ENCODE results near the gene PAPSS1. TPM values are rescaled to one million over a fixed set of nuclear protein-coding genes. Genes with fewer than 3 reads are reported as not detected.
"Not testable (repeated sequence)": the region's sequence is repeated elsewhere in the genome, so short reads cannot be mapped to it uniquely, and the experiment has no call there.

Gene PAPSS1
- total and polyA plus RNA-seq, 10 donors: 22.7 to 73.8 (median 26.8) TPM

DNA sequence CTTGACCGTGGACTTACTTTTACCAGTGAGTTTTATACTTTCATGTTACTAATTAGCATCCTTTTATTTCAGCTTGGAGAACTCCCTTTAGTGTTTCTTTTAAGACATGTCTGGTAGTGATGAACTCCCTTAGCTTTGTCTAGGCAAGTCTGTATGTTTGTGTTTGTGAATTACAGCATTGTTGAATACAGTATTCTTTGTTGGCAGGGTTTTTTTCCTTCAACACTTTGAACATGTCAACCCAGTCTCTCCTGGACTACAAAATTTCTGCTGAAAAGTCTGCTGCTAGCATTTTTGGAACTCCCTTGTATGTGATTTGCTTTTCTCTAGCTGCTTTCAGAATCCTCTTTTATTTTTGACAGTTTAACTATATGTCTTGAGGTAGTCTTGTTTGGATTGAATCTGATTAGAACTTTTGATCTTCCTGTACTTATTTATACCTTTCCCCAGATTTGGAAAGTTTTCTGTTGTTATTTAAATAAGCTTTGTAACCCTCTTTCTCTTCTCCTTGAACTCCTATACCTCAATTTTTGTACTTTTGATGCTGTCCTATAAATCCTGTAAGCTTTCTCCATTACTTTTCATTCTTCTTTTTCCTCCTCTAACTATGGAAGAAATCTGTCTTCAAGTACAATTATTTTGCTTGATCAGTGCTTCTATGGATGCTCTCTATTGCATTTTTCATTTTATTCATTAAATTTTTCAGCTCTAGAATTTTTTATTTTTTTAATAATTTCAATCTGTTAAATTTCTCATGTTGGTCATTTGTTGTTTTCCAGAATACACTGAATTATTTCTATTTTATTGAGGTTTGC, 14.1 kb downstream of the PAPSS1 start:
- Histone ChIP-seq H3K4me3 (no peak overlapping the region), H3K36me3 (peaks cover 0 to 30% (median 0%) of the 10 kb centered on the region in 6 donors), H3K27me3 (replicated peaks in 1 of 7) (no peaks in the 10 kb centered on the region), H3K9me3 (peaks cover 10 to 62% (median 53%) of the 10 kb centered on the region in 8 donors), H3K27ac (no peak overlapping the region), H3K4me1 (peaks cover 0 to 22% (median 13%) of the 10 kb centered on the region in 6 donors)
- intact Hi-C loops (cut with DNase I; ENCODE audit: low total_unique reads): no loop called here
- no peak for DNase-seq
- no peak for TF ChIP-seq POLR2A (IDR thresholded peaks at IDR 0.05)
- TF ChIP-seq, protein P1, sequence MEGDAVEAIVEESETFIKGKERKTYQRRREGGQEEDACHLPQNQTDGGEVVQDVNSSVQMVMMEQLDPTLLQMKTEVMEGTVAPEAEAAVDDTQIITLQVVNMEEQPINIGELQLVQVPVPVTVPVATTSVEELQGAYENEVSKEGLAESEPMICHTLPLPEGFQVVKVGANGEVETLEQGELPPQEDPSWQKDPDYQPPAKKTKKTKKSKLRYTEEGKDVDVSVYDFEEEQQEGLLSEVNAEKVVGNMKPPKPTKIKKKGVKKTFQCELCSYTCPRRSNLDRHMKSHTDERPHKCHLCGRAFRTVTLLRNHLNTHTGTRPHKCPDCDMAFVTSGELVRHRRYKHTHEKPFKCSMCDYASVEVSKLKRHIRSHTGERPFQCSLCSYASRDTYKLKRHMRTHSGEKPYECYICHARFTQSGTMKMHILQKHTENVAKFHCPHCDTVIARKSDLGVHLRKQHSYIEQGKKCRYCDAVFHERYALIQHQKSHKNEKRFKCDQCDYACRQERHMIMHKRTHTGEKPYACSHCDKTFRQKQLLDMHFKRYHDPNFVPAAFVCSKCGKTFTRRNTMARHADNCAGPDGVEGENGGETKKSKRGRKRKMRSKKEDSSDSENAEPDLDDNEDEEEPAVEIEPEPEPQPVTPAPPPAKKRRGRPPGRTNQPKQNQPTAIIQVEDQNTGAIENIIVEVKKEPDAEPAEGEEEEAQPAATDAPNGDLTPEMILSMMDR (IDR thresholded peaks at IDR 0.05 in 8 of 11, conservative IDR thresholded peaks at IDR 0.05 in 3 of 11): no peak
- no peak for TF ChIP-seq POLR2AphosphoS5 (IDR thresholded peaks at IDR 0.05)
- WGBS, 5 donors: 96 to 100% (median 98%) methylated on average over 1 of the region's 1 CpG

DNA sequence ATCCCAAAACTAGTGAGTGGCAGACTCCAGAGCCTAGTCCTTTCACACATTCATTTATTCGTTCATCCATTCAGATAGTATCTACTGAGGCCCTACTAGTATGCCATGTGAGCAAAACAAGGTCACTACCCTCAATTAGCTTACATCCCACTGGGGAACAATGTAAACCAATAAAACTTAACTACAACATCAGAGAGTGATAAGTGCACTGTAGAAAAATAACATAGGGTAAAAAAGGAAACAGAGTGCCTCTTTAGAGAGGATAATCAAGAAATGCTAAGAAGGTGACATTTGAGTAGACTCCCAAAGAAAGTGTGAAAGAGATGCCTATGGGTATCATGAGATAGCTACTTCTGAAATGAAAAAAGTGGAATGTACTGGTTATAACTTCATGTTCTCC, 18.5 kb downstream of the PAPSS1 start:
- H3K27me3 ChIP-seq (replicated peaks in 1 of 7): no peaks in the 10 kb centered on the region
- 90 to 100% (median 97%) methylated on average over 1 of the region's 1 CpG for WGBS, 5 donors
- TF ChIP-seq POLR2AphosphoS5 (IDR thresholded peaks at IDR 0.05) (no peak), POLR2A (IDR thresholded peaks at IDR 0.05) (no peak)
- TF ChIP-seq, protein P1 (IDR thresholded peaks at IDR 0.05 in 8 of 11, conservative IDR thresholded peaks at IDR 0.05 in 3 of 11): no peak
- no peak overlapping the region for H3K4me3 ChIP-seq
- DNase-seq: no peak
- H3K27ac ChIP-seq: no peak overlapping the region
- peaks cover 7 to 41% (median 36%) of the 10 kb centered on the region in 8 donors for H3K9me3 ChIP-seq
- intact Hi-C loops (cut with DNase I; ENCODE audit: low total_unique reads): no loop called here
- no peaks in the 10 kb centered on the region for H3K4me1 ChIP-seq
- peaks cover 0 to 60% (median 8%) of the 10 kb centered on the region in 6 donors for H3K36me3 ChIP-seq

DNA sequence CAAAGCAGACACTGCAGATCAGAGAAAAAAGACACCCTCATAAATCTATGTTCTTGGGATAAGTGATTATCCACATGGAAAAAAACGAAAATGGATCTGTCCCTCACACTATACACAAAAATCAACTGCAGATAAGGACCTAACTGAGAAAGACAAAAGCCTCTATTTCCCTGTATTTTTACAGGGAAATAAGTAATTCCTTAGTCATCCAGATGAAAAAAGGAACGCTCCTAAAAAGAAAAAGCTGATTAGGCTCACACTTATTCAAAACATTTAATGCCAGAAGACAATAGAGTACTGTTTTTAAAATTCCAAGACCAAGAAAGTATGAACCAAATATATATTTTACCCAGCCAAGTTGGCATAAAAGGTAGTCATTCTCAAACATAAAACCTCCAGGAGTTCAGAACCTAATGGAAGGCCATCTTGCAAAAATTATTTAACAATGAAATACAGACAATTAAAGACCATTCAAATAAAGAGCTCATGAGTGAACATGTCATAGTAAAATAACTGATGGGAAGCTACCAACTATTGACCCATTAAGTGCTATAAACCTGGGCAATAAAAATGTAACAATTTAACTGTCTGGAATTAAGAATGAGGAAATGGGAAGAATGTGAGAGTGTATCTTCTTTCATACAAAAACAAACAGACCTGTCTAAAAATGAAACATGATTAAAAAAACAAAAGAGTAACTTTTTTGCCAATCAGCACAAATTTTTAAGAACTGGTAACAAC, 20.4 kb downstream of the PAPSS1 start:
- H3K4me3 ChIP-seq: no peak overlapping the region
- intact Hi-C loops (cut with DNase I; ENCODE audit: low total_unique reads): no loop called here
- no peaks in the 10 kb centered on the region for H3K4me1 ChIP-seq
- H3K9me3 ChIP-seq: peaks cover 0 to 26% (median 22%) of the 10 kb centered on the region in 8 donors
- 86 to 93% (median 88%) methylated on average over 2 of the region's 2 CpGs for WGBS, 5 donors
- no peak for TF ChIP-seq POLR2A (IDR thresholded peaks at IDR 0.05)
- TF ChIP-seq, protein P1 (IDR thresholded peaks at IDR 0.05 in 8 of 11, conservative IDR thresholded peaks at IDR 0.05 in 3 of 11): no peak
- TF ChIP-seq POLR2AphosphoS5 (IDR thresholded peaks at IDR 0.05): no peak
- no peak overlapping the region for H3K27ac ChIP-seq
- H3K27me3 ChIP-seq (replicated peaks in 1 of 7): no peaks in the 10 kb centered on the region
- no peak for DNase-seq
- H3K36me3 ChIP-seq: peaks cover 0 to 58% (median 9%) of the 10 kb centered on the region in 6 donors

DNA sequence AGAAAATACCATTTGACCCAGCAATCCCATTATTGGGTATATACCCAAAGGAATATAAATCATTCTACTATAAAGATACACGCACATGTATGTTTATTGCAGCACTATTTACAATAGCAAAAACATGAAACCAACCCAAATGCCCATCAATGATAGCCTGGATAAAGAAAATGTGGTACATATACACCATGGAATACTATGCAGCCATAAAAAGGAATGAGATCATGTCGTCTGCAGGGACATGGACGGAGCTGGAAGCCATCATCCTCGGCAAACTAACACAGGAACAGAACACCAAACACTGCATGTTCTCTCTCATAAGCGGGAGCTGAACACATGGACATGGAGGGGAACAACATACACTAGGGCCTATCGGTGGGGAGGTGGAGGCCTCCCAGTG, 23.8 kb downstream of the PAPSS1 start:
- H3K27ac ChIP-seq; H3K27me3 ChIP-seq (replicated peaks in 1 of 7); DNase-seq; H3K9me3 ChIP-seq; intact Hi-C loops (cut with DNase I; ENCODE audit: low total_unique reads); H3K4me1 ChIP-seq; H3K4me3 ChIP-seq: not testable (repeated sequence)
- peaks cover 0 to 79% (median 11%) of the 10 kb centered on the region in 6 donors for H3K36me3 ChIP-seq
- WGBS, 5 donors: 96 to 99% (median 98%) methylated on average over 6 of the region's 6 CpGs
